GM21717 (cell line): ENCODE measurements around the gene GSTK1.

Experiments used
- ATAC-seq: cut with Tn5 transposase; IDR thresholded peaks from one replicate; pipeline ENCODE4 v1.9.1; 2021; ENCODE audit warnings: mild to moderate bottlenecking, moderate library complexity; ENCODE audit not compliant: unreplicated experiment

GSTK1 gene

DNA sequence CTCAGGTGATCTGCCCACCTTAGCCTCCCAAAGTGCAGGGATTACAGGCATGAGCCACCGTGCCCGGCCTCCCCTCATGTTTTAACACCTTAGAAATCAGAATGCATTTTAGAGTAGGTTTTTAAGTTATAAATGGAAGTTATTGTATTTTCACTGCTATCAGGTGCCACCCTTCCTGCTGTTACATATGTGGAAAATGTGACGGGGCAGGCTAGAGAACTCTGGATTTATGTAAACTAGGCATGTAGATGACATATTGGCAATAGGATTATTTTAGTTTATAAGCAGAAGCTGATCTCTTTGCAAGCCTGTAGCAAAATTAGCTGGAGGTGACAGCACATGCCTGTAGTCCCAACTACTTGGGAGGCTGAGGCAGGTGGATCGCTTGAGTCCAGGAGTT, 27.1 kb downstream of the GSTK1 start:
- ATAC-seq: no peak

DNA sequence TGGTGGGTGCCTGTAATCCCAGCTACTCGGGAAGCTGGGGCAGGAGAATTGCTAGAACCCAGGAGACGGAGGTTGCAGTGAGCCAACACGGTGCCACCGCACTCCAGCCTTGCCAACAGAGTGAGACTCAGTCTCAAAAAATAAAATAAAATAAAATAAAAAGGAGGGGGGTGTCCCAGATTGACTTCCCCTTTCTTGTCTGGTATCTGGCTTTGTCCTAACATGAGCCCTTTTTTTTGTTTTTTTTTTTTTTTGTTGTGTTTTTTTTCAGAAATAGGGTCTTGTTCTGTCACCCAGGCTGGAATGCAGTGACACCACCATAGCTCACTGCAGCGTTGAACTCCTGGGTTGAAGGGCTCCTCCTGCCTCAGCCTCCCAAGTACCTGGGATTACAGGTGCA, 29.6 kb downstream of the GSTK1 start:
- no peak for ATAC-seq

DNA sequence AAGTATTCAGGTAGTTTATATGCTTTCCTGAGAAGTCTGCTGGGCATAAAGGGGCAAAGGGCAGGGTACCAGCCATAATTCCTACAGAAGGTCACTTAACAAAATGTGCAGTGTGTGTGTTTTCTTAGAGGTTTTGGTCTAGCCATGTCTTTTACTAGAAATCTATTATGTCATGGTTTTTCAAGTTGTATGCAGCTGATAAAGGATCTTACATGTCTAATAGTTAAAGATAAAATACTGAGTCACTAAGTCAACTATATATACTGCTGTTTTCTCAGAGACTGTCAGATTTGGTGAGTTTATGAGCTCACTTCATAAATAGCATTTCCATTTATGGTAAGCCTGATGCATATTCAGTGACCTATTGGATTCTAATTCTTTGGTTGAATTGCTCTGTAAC, 32.6 kb downstream of the GSTK1 start:
- ATAC-seq: no peak

DNA sequence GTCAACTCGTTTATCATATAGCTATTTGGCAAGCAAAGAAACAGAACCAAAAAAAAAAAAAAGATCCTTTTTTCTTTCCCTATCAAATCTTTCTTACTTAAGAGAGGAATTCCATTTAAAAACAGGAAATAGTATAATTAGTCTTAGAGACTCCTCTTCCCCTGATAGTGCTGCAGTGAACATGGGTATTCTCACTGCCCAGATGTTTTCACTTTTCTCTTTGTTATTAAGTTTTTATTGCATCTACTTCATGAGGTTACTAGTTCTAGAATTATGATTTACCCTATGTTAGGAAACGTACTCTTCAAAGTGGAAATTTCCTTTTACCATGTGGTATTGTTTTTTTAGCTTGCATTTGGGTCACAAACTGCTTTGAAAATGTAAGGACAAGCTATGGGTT, 33.4 kb downstream of the GSTK1 start:
- no peak for ATAC-seq

DNA sequence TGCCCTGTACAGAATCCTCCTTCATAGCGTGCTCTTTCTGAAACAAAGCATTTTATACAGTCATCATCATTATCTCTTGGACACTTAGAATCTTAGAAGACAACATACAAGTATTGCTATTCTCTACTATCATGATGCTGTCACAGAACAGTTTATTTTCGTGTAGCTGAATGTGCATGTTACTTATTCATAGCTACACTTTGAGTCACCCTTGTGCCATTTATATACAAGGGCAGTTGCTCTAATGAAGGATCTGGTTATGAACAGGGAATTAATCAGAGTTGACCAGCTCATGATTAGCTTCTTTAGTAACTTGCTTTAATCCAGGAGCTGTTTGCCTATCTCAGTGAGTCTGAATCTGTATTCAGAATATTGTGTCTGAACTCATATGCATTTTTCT, 36.1 kb downstream of the GSTK1 start:
- no peak for ATAC-seq

DNA sequence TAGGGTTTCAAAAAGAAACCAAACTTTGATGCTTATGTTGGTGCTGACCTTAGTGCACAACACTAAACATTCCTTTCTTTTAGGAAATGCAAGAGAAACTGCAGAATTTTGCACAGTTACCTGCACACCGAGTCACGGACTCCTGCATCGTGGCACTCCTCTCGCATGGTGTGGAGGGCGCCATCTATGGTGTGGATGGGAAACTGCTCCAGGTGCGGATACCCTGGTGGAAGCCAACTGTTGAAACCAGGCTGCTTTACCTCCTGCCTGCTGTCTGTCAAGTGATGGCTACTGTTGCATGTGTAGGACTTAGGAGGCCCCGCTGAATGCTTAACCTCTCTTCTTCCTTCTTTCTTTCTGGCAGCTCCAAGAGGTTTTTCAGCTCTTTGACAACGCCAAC, 36.6 kb downstream of the GSTK1 start:
- peak; percentile 58 for ATAC-seq

DNA sequence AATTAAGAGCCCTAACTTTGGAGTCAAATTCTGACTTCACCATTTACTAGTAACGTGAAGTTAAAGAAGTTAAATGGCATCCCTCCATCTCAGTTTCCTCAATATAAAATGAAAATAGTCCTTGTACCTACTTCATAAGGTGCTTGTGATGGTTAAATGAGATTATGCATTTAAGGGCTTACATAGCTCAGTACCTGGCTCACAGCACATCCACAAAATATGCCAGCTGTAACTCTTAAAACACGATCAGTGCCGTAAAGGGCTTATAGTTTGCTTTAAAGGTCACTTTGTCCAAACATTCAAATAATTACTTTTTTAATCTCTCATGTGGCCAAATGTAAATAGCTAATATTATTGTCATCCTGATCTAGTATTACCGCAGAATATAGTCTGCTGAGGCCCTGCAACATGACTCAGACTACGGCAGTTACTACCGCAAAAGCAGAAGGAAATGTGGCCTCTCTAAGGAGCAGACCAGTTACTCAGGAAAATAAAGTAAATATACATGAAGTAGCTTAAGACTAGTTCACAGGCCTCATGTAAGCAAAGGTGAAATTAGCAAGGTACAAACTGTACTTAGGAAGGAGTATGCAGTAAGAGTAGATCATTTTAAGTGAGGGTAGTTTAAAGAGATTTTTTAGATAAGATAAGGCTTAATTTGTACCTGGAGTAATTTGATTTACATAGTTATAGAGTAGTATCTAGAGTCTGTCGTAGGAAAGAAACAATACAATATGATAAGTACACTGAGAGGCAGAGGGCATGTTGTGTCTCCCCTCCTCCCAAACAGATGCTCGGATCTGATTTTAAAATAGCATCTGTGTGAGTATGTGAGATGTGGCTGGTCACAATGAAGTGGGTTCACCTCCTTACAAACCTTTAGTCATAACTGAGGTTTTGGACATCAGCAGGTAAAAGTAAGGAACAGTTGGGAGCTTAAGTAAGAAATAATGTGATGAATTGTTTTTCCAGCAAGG, 38.0 kb downstream of the GSTK1 start:
- ATAC-seq: no peak

DNA sequence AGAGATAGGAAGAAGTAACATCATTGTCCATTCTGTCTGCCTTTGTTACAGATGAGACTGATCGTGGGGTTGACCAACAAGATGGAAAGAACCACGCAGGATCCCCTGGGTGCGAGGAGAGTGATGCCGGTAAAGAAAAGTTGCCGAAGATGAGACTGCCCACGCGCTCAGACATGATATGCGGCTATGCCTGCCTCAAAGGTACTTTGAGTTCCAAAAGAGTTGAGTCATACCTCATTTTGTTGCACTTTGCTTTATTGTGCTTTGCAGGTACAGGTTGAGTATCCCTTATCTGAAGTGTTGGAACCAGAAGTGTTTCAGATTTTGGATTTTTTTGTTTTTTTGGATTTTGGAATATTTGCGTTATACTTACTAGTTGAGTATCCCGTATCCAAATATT, 40.5 kb downstream of the GSTK1 start:
- ATAC-seq: no peak

DNA sequence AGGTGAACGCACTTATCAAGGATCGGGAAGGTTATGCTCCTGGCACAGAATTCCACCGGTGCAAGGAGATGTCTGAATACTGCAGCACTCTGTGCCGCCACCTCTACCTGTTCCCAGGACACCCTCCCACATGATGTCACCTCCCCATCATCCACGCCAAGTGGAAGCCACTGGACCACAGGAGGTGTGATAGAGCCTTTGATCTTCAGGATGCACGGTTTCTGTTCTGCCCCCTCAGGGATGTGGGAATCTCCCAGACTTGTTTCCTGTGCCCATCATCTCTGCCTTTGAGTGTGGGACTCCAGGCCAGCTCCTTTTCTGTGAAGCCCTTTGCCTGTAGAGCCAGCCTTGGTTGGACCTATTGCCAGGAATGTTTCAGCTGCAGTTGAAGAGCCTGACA, 41.7 kb downstream of the GSTK1 start:
- ATAC-seq: no peak

DNA sequence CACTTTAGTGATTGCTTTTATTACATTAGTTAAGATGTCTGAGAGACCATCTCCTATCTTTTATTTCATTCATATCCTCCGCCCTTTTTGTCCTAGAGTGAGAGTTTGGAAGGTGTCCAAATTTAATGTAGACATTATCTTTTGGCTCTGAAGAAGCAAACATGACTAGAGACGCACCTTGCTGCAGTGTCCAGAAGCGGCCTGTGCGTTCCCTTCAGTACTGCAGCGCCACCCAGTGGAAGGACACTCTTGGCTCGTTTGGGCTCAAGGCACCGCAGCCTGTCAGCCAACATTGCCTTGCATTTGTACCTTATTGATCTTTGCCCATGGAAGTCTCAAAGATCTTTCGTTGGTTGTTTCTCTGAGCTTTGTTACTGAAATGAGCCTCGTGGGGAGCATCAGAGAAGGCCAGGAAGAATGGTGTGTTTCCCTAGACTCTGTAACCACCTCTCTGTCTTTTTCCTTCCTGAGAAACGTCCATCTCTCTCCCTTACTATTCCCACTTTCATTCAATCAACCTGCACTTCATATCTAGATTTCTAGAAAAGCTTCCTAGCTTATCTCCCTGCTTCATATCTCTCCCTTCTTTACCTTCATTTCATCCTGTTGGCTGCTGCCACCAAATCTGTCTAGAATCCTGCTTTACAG, 42.3 kb downstream of the GSTK1 start:
- peak; percentile 72 for ATAC-seq

DNA sequence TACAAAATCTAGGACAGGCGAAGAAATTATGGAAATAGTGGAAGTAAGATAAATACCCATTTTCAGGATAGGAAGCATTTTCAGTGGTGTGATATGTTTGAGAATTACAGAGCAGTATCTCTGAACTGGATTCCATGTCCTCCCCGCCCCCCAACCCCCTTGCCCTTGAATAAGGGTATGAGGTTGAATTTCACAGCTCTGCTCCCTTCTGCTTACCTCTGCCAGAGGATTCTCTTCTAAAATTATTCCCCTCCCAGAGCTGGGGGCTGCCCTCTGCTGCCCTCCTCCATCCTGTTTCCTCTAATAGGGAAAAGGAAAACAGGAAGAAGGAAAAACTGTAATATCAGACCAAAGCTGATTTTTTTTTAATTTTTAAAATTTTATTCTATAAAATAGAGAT, 45.4 kb downstream of the GSTK1 start:
- ATAC-seq: no peak

DNA sequence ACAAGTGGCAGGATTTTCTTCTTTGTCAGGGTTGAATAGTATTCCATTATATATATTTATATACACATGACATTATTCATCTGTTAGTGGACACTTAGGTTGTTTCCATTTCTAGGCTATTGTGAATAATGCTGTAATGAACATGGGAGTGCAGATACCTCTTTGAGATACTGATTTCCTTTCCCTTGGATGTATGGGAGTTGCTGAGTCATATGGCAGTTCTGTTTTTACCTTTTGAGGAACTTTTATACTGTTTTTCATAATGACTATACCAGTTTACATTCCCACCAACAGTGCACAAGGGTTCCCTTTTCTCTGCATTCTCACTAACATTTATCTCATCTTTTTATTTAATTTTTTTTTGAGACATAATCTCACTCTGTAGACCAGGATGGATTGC, 50.9 kb downstream of the GSTK1 start:
- no peak for ATAC-seq

DNA sequence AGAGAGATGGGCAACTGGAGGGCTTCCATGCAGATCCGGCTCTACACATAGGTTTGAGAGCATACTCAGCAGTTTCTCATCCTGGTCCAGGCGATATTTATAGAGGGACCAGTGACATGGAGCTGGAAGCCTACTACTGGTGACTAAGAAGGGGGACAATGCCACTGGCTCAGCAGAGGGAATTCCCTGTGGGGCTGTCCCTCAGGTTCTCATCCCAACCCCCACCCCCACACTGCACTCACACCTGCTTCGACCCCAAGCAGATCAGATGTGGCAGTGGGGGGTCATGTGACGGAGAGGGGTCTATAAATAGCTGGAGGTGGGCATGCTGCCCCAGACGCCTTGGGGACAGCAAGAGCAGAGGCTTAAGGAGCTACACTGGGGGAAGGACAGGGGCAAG, 52.5 kb downstream of the GSTK1 start, which contains the start of gene CLCN1:
Gene CLCN1, plus strand, starts transcription at position 336 of the 400 bp plus-strand sequence. CDS start 102 bp downstream, outside the sequence.
- ATAC-seq: no peak

DNA sequence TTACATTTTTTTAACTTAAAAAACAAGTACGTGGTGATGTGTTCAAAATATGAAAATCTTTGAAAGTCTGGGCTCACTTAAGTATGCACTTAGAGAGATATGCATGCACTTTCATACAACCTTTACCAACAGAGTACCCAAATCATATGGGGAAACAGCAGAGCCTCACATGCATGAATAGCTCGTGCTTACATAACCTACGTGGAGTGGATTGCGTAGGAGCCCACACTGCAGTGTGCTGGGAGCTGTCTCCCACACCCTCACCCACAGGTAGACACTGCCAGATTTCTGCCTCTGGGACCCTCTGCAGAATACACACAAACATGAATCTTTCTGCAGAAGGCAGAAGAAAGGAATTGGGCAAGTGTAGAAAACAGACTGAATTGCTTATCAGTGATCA, 53.3 kb downstream of the GSTK1 start:
- no peak for ATAC-seq

DNA sequence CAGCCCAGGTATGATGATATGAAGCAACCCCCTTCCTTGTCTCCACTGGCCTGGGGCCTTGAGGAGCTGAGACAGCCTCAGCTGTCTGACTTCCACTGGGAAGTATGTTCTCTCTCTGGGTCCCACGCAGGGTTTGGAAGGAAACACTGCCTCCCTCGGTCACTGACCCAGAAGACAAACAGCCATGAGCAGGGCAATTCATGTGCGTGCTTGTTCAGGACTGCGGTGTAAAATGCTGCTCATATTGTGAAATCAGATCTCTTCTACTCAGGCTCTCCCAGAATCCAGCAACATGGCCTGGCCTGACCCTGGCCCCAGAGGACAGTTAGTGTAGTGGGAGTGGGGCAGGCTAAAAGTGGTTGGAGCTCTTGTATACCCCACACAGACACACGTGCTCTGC, 55.4 kb downstream of the GSTK1 start:
- ATAC-seq: no peak
